Lung (tissue), 12 donors: ENCODE data around the gene C9. TPM values are rescaled to one million over a fixed set of nuclear protein-coding genes. Genes with fewer than 3 reads are reported as not detected.
"Not testable (repeated sequence)": the region's sequence is repeated elsewhere in the genome, so short reads cannot be mapped to it uniquely, and the experiment has no call there.

Experiments used
- ATAC-seq: fragments of 200-7000 bp; cut with Tn5 transposase; one replicate; pipeline ENCODE4 v1.9.1; 2020; ENCODE audit warnings: moderate number of reproducible peaks; ENCODE audit not compliant: insufficient read depth, low FRiP score
- DNase-seq, 3 donors: peaks; one replicate each; pipeline ENCODE4 v3.0.0-alpha.2; 2013 to 2017
- H3K27ac ChIP-seq, 2 donors: one replicate each; pipeline ENCODE4 v1.5.1; 2013; ENCODE audit warnings: mild to moderate bottlenecking in 2 of 2, moderate library complexity in 2 of 2, control low read depth in 1 of 2, inconsistent platforms in 1 of 2, low read depth in 1 of 2, low read length in 1 of 2
- H3K27me3 ChIP-seq, 3 donors: one replicate each; pipeline ENCODE4 v1.5.1; 2013; ENCODE audit warnings: low read length in 2 of 3; ENCODE audit not compliant: control insufficient read depth in 3 of 3, insufficient read depth in 3 of 3
- H3K36me3 ChIP-seq, 4 donors: one replicate each; pipeline ENCODE4 v1.5.1; 2013; ENCODE audit warnings: low read length in 4 of 4, mild to moderate bottlenecking in 1 of 4, moderate library complexity in 1 of 4; ENCODE audit not compliant: control insufficient read depth in 4 of 4, insufficient read depth in 4 of 4
- H3K4me1 ChIP-seq, 5 donors: one replicate each; pipeline ENCODE4 v1.5.1; 2013; ENCODE audit warnings: low read length in 5 of 5, mild to moderate bottlenecking in 2 of 5, moderate library complexity in 1 of 5; ENCODE audit not compliant: control insufficient read depth in 5 of 5, insufficient read depth in 5 of 5
- H3K4me3 ChIP-seq: one replicate; pipeline ENCODE4 v1.5.1; 2013; ENCODE audit warnings: mild to moderate bottlenecking, control low read depth, moderate library complexity
- H3K9ac ChIP-seq, 2 donors: one replicate each; pipeline ENCODE4 v1.5.1; 2013; ENCODE audit warnings: low read length in 2 of 2, control low read depth in 1 of 2; ENCODE audit not compliant: insufficient read depth in 1 of 2
- H3K9me3 ChIP-seq, 4 donors: one replicate each; pipeline ENCODE4 v1.5.1; 2013; ENCODE audit warnings: low read length in 3 of 4, mild to moderate bottlenecking in 1 of 4, moderate library complexity in 1 of 4; ENCODE audit not compliant: control insufficient read depth in 4 of 4, insufficient read depth in 3 of 4
- WGBS, 2 donors: extraction: QIAGEN DNeasy Blood & Tissue Kit; methylation state at CpG; one replicate each; pipeline ENCODE4 v1.1.7; 2013; 5-methylcytosine and 5-hydroxymethylcytosine counted together
- polyA plus RNA-seq, 2 donors: library from polyadenylated mRNA; stranded (reverse); fragments of 200-250 nt; gene quantifications; one replicate each; pipeline ENCODE4 v1.2.1, GENCODE V29; 2013
- total RNA-seq, 2 donors: library from RNA; depleted of rRNA in 1 of 2; stranded (reverse); fragments of >200 nt in 1 of 2; gene quantifications; one replicate each; pipeline ENCODE4 v1.2.1, GENCODE V29; 2014 to 2021
- TF ChIP-seq, protein P1 (sequence below): IDR thresholded peaks from 2 replicates; pipeline ENCODE4 v1.5.1; 2012; ENCODE audit warnings: mild to moderate bottlenecking; ENCODE audit errors: control extremely low read depth, extremely low read depth
- donor health status: control.
- donor health status: control.
- donor health status: Bipolar disorder and iron deficiency.
- donor health status: healthy.
- donor health status: DM: yes; HTN: yes; CAD: no.

Gene C9
- total and polyA plus RNA-seq, 4 donors, result 0.14 to 0.43 TPM; not detected in 2

DNA sequence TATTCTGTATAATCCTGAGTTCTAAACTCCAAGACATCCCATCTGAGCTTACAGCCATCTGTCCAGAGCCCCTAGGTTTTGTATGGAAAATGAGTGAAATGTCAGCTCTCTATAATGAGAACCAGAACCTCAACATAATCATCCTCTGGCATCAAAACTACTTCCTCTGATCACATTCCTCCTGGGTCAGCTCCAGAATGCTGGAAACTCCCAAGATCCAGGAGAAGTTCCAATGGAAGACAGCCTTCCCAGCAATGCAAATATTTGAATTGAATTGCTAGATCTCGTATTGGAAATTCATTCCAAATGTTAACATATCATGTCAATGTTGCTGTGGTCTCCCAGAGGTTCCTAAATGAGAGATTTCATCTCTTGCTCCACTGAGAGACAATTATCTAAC, 23.8 kb downstream of the C9 start:
- TF ChIP-seq, protein P1, sequence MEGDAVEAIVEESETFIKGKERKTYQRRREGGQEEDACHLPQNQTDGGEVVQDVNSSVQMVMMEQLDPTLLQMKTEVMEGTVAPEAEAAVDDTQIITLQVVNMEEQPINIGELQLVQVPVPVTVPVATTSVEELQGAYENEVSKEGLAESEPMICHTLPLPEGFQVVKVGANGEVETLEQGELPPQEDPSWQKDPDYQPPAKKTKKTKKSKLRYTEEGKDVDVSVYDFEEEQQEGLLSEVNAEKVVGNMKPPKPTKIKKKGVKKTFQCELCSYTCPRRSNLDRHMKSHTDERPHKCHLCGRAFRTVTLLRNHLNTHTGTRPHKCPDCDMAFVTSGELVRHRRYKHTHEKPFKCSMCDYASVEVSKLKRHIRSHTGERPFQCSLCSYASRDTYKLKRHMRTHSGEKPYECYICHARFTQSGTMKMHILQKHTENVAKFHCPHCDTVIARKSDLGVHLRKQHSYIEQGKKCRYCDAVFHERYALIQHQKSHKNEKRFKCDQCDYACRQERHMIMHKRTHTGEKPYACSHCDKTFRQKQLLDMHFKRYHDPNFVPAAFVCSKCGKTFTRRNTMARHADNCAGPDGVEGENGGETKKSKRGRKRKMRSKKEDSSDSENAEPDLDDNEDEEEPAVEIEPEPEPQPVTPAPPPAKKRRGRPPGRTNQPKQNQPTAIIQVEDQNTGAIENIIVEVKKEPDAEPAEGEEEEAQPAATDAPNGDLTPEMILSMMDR, result no peak
- H3K27ac ChIP-seq, result no peak overlapping the region
- ATAC-seq (no peak), DNase-seq (no peak)
- WGBS, 2 donors, result 71 to 92% methylated on average over 1 of the region's 1 CpG
- no peak overlapping the region for H3K4me3 ChIP-seq
- no peak overlapping the region for H3K9ac ChIP-seq
- H3K9me3 ChIP-seq, result peaks cover 0 to 3% (median 0%) of the 10 kb centered on the region in 4 donors
- no peaks in the 10 kb centered on the region for H3K27me3 ChIP-seq
- H3K36me3 ChIP-seq, result no peaks in the 10 kb centered on the region
- H3K4me1 ChIP-seq, result peaks cover 0 to 2% (median 0%) of the 10 kb centered on the region in 5 donors

DNA sequence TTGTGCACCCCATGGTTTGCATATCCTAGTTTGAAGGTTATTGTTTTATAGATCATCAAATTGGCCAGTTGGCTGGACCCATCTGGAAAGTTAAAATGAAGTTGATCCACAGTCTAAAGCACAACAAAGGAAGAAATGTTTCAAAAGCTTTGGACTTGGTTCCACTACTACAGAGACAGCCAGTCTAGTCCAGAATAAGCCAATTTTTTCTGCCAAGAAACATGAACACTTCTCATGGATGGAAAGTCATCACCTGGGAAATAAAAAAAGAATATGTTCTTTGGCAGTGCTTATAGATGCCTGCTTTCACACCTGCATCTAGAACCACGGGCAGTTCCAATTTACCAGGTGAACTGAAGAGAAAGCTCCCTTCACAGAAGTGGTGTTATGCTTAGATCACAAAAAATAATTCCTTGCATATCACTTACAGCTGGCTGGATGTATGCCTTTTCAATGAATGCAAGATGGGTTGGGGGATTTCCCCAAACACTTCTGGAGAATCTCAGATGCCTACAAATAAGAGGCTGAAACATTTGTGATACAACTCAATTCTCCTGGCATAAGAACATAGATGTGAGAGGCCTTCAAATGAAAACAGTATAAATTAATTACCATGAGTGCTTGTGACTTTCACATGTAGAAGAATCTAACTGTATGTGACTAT, 26.9 kb downstream of the C9 start:
- Histone ChIP-seq H3K4me3 (no peak overlapping the region), H3K9ac (no peak overlapping the region), H3K36me3 (no peaks in the 10 kb centered on the region), H3K9me3 (peaks cover 0 to 3% (median 0%) of the 10 kb centered on the region in 4 donors), H3K27me3 (no peaks in the 10 kb centered on the region), H3K27ac (no peak overlapping the region), H3K4me1 (peaks cover 0 to 9% (median 0%) of the 10 kb centered on the region in 5 donors)
- no peak for ATAC-seq
- 84 to 97% methylated on average over 1 of the region's 1 CpG for WGBS, 2 donors
- TF ChIP-seq, protein P1, result no peak
- DNase-seq, result no peak

DNA sequence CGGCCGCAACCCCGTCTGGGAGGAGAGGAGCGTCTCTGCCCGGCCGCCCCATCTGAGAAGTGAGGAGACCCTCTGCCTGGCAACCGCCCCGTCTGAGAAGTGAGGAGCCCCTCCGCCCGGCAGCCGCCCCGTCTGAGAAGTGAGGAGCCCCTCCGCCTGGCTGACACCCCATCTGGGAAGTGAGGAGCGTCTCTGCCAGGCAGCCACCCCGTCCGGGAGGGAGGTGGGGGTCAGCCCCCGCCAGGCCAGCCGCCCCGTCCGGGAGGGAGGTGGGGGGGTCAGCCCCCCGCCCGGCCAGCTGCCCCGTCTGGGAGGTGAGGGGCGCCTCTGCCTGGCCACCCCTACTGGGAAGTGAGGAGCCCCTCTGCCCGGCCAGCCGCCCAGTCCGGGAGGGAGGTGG, 30.0 kb downstream of the C9 start:
- not testable (repeated sequence) for H3K27me3 ChIP-seq, H3K36me3 ChIP-seq, H3K27ac ChIP-seq, H3K9me3 ChIP-seq, DNase-seq, H3K9ac ChIP-seq, ATAC-seq, H3K4me1 ChIP-seq, H3K4me3 ChIP-seq
- 93 to 97% methylated on average over 10 to 27 of the region's 27 CpGs for WGBS, 2 donors

DNA sequence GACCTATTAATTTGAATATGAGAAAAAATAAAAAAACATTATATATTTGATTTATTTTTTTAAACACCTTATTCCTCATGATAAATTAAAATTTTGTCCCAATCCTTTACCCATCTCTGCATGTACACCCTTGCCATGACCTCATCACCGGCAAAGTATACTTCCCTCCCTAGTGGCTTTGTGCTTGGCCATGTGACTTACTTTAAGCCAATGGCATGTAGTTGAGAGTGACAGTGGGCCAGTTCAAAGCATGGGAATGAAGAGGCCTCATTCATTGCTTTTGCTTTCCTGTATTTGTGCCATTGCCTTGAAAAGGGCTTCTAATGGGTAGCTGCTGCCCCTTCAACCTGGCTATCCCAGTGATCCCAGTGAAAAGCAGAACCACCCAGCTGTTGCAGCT, 31.2 kb downstream of the C9 start:
- Histone ChIP-seq H3K27ac (no peak overlapping the region), H3K36me3 (no peaks in the 10 kb centered on the region), H3K4me1 (peaks cover 0 to 9% (median 0%) of the 10 kb centered on the region in 5 donors), H3K9me3 (peaks cover 0 to 3% (median 0%) of the 10 kb centered on the region in 4 donors), H3K4me3 (no peak overlapping the region), H3K27me3 (no peaks in the 10 kb centered on the region), H3K9ac (no peak overlapping the region)
- no peak for ATAC-seq
- TF ChIP-seq, protein P1, result no peak
- WGBS, 2 donors, result 92 to 100% methylated on average over 1 of the region's 1 CpG
- DNase-seq, result no peak
